Fibroblast of gingiva (primary cell): ENCODE results near the gene NLRP1.

Source experiments
- DNase-seq: peaks from one replicate; pipeline ENCODE4 v3.0.0-alpha.2; 2011; ENCODE audit warnings: low read depth

The NLRP1 gene

DNA sequence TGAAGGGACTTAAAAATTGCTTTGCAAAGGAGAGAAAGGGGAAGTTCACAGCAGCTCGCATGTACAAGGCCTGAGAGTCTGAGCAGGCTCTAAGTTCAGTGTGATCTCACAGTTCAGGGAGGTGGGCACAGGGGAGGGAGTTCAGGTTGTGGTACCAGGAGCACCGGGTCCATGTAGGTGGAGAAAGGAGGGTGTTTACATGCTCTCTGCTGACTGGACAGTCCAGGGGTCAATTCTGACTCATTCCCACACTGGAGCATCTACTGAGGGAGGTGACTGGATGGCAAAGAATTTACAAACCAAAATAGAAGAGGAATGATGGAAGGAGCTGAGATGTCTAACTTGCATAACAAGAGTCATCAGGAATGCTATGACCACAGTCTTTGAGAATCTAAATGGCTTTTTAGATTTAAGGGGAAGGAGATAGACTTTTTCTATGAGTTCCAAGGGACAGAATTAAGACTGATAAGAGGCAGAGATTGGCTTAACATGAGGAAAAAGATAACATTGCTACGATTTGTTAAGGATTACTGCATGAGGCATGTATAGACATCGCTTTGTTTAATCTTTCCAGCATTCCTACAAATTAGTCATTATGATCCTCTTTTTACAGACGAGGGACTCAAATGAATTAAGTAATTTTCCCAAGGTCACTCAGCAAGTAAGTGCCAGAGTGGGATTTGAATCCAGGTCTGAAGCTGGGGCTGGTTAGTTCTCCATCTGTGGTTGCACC, 68.1 kb downstream of the NLRP1 start:
- DNase-seq: peak; percentile 88

DNA sequence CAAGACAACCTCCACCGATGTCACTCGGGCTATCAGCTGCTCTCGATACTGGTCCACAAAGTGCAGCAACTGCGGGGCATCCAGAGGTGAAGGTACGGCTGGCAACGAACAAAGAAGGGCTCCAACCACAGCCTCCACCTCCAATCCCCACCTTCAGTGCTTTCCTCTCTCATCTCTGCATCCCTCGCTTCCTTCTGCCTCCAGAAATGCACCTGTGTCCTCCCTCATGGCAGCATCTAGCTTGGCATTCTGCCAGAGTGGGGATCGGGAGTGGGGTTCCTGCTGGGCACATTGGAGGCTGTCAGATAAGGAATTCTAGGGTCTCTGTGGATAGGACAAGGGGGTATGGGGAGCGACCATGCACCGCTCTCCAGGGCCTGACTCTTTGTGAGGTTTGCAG, 69.3 kb downstream of the NLRP1 start:
- DNase-seq: no peak

DNA sequence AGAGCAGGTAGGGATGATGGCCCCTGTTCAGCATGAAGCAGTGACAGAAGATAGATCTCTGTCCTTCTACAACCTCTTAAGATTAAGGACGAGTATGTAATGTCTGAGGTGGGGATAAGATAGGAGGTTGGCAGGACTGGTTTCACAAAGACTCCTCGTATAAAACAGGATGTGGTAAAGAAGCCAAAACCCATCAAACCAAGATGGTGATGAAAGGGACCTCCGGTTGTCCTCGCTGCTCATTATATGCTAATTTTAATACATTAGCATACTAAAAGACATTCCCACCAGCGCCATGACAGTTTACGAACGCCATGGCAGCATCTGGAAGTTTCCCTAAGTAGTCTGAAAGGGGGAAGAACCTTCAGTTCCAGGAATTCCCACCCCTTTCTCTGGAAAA, 70.7 kb downstream of the NLRP1 start:
- DNase-seq: no peak

DNA sequence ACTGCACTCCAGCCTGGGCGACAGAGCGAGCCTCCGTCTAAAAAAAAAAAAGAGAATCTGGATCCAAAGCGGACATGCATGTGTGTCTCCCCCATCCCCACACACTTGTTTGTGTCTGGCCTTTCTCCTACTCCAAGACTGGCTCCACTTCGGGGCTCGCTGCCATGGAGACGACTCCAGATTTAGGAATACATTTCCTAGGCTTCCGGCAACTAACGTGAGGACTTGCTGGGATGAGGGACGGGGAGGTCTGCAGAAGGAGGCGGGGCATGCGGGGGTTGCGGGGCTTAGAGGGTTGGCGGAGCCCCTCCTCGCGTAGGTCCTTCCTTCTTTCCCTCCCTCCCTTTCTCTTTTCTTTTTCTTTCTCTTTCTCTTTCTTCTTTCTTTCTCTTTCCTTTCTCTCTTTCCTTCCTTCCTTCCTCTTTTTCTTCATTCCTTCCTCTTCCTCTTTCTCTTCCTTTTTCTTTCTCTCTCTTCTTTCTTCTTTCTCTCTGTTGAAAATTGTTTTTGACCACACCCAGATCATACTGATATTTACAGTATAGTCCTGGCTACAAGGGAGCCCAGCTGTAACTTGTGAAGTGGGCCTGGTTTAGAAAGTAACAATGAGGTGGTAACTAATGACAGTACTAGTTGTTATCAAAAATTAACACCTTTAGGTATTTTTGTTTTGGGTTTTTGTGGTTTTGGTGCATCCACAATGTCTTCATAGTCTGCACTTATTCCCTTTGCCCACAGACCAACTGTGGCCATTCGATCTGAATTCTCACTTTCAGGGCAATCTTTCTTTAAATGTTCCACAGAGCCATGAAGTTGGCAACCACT, 72.7 kb downstream of the NLRP1 start:
- no peak for DNase-seq

DNA sequence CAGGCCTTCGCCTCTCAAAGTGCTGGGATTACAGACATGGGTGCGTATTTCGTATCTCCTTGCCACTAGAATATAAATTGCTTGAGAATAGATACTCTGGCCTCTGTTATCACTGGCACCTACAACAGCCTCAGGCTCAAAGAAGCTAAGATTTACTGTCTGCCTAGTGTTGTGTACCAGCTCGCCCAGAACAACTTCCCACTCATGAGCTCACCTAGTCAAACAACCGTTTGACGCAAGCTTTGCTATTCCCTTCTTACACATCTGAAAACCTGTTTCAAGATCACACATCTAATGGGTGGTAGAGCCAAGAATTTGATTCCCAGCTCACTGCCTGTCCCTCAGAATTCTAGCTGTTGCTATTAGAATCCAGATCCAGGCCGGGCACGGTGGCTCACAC, 73.5 kb downstream of the NLRP1 start:
- DNase-seq: no peak

DNA sequence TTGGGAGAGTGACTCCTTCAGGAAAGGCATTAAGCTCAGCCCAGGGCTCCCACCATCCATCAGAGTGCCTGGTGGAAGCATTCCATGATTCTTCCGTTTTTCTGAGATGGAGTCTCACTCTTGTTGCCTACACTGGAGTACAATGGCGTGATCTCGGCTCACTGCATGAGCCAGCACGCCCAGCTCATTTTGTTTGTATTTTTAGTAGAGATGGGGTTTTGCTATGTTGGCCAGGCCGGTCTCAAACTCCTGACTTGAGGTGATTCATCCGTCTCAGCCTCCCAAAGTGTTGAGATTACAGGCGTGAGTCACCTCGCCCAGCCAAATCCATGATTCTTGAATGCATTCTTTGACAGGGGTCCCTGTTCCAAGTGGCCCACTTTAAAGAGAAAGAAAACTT, 74.8 kb downstream of the NLRP1 start:
- no peak for DNase-seq

DNA sequence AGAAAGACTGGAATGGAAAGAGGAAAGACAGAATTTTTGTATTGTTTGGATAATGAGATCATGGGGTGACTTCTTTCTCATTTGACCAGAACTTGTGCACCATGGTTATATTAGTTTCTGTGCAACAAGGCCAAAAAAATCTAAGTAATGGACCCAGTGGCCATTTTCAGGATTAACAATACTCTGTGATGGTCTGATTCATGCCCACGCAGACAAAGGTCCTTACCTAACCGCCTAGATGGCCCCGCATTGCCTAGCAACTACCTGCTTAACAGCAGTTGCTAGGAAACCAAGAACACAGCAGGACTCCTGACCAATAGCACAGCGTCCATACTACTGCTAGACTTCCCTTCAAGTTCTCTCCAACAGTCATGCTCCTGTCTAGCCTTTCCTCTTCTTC, 75.5 kb downstream of the NLRP1 start:
- peak; percentile 20 for DNase-seq

DNA sequence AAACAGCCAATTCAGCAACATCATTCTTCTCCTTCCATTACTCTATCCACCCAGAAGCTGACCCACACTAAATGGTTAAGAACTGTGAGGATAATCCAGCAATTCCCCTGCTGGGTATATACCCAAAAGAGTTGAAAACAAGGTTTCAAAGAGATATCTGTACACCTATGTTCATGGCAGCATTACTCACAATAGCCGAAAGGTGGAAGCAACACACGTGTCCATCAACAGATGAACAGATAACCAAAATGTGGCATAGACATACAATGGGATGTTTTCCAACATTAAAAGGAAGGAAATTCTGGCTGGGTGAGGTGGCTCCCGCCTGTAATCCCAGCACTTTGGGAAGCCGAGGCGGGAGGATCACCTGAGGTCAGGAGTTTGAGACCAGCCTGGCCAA, 78.0 kb downstream of the NLRP1 start:
- no peak for DNase-seq

DNA sequence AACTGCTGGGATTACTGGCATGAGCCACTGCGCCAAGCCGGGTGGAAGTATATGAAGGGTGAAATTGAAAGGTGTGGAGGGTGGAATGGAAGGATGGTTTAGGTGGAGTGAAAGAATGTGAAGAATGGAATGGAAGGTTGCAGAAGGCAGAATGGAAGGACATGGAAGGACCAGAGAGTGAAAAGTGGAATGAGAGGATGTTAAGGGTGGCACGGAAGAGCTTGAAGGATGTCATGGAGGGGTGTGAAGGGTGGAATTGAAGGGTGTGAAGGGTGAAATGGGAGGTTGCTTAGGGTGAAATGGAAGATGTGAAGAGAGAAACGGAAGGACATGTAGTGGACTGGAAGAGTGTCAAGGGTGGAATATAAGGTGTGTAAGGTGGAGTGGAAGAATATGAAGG, 81.8 kb downstream of the NLRP1 start:
- no peak for DNase-seq

DNA sequence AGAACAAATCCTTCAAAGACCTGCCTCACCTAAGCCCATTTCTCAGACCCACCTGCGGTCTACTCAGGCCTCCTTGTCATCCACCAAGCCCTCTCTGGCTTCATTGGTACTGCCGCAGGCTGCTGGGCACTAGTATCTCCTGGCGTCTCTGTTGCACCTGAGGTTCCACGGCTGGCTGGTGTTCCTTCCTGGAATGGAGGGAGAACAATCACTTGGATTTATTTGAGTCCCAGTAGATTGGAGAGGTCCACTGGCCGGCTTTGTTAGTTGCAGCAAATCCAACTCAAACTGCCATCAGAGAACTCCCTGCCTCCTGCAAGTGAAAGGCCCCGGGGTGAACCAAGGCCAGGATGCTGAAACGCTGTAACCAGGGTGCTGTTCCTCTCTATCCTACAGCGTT, 82.6 kb downstream of the NLRP1 start:
- DNase-seq: no peak

DNA sequence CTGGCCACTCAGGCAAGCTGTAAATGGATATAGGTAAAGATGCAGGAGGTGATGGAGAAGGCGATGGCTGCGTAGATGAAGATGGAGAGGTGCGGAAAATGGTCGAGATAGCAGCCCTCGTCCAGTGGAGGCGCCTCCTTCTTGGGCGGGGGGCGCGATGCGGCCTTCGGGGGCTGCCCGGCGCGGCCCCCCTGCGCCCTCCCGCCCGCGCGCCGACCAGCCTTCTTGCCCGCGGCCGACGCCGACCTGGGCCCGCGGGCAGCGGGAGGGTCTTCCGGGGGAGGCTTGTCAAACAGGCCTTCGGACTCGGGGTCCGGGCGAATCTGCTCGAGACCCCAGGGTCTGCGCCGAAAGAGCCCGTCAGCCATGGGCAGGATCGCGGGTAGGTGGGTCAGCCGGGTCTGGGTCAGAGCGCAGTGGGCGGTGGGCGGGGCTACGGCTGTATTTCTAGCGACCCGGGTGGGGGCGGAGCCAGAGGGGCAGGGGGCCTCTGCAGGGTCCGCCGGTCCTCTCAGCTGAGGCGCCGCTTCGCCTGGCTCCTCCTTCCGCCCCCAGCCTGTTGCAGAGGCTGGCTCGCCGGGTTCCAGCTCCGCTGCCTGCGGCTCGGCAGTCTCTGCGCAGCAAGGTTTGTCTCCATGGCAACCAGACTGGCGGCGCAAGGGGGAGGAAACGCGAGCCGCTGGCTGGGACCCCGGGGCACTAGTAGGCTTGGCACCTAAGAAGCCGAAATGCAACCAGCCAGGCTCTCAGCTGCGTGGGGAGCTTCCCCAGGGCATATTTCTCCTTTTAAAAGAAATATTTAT, 83.5 kb downstream of the NLRP1 start:
- peak; percentile 81 for DNase-seq

DNA sequence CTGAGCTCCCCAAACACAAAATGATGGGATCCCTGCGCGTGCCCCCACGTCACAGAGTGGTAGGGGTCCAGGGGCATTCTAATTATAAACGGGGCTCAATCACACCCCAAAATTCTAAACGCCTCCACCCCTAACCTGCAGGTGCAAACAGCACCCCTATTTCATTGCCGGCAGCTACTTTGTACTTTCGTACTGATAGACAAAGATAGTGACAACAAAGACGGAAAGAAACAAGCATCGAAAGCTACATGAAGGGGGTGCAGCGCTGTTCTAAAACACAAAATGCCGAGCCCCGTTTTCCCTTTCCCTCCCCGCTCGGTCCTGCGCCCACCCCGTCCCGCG, 84.1 kb downstream of the NLRP1 start:
- no peak for DNase-seq

DNA sequence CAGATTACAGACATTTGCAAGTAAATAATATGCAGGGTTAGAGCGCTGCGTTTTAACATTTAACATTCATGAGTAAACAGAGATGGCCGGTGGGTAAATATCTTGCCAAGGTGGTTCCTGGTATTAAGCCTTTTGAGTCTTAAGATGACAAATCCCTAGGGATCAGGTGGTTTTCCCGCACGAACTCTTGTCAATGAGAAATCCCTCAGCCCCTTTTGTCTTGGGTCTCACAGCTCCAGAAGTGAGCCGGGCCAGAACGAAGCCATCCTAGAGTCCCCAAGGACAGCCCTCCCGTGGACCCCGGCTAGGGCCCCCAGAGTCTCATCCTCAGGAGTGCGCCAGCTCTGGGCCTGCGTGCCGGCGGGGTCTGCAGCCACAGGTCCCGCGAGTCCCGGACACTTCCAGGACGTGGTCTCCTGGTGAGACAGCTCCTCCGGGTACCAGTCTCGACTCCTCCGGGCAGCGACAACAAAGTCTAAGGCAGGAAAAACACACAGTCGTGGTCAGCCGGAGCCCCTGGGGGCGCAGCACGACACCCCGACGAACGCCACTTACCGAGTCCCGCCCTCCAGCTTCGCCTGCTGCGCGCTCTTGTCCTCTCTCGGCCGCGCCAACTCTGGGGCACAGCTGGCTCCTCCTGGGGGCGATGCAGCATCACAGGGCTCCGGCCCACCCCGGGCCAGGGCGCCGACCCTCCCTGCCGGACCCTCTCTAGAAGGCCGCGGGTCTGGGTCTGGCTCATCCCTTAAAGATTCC, 84.7 kb downstream of the NLRP1 start:
- no peak for DNase-seq

DNA sequence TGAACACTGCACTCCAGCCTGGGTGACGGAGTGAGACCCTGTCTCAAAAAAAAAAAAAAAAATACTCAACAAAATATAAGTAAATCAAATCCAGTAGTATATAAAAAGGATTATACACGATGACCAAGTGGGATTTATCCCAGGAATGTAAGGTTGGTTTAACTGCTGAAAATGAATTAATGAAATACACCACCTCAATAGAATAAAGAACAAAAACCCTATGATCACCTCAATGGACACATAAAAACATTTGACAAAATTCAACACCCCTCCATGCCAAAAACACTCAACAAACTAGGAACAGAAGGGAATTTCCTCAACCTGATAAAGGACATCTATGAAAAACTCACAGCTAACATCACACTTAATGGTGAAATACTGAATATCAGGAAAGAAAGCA, 91.3 kb downstream of the NLRP1 start:
- no peak for DNase-seq

DNA sequence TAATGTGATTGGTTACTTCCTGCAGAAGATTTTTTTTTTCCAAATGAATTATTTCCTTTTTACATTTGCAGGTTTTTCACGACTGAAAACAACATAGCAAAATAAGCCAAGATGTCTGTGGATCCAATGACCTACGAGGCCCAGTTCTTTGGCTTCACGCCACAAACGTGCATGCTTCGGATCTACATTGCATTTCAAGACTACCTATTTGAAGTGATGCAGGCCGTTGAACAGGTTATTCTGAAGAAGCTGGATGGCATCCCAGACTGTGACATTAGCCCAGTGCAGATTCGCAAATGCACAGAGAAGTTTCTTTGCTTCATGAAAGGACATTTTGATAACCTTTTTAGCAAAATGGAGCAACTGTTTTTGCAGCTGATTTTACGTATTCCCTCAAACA, 95.6 kb downstream of the NLRP1 start:
- no peak for DNase-seq

DNA sequence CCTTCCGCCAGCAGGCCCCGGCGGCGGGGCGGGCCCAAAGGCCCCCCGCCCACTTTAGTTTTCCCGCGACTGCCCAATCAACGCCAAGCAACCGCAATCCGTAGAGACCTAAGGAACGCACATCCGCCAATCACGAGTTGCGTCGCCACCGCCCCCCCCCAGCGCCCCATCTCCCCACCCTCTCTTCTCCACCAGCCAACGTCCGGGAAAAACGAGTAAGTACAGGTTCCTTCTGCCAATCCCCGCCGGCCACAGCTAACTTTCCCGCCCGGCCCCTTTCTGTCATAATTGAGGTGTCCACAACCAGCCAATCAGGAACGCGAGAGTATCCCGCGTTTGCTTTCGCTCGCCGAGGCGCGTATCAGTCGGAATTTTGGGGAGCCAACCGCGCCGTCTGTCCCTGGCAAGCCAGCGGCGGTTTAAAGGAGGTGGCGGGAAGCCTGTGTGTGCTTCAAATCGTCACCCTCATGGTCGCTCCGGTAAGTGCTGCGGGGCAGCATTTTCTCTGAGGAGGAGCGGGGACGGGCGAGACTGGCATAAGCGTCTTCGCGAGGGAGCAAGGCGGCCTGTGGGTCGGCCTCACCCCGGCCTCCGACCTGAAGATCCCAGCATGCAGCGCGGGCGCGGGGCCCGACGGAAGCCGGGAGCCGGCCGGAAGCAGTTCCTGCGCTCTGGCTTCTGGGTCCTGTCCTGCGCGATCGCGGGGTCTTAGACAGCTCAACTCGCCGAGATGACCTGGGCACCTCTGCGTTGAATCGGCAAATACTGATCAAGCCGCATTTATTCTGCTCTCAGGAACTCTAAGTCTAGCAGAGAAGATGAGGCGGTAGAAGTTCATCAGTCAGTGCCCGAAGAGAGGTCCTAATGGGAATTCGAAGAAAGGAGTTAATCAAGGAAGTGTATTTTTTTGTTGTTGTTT, 97.8 kb downstream of the NLRP1 start, which contains the start of gene MIS12:
Gene MIS12, plus strand, starts transcription at position 361 of the 919 bp plus-strand sequence. CDS start 2,297 bp downstream, outside the sequence.
- peak; percentile 99 for DNase-seq

DNA sequence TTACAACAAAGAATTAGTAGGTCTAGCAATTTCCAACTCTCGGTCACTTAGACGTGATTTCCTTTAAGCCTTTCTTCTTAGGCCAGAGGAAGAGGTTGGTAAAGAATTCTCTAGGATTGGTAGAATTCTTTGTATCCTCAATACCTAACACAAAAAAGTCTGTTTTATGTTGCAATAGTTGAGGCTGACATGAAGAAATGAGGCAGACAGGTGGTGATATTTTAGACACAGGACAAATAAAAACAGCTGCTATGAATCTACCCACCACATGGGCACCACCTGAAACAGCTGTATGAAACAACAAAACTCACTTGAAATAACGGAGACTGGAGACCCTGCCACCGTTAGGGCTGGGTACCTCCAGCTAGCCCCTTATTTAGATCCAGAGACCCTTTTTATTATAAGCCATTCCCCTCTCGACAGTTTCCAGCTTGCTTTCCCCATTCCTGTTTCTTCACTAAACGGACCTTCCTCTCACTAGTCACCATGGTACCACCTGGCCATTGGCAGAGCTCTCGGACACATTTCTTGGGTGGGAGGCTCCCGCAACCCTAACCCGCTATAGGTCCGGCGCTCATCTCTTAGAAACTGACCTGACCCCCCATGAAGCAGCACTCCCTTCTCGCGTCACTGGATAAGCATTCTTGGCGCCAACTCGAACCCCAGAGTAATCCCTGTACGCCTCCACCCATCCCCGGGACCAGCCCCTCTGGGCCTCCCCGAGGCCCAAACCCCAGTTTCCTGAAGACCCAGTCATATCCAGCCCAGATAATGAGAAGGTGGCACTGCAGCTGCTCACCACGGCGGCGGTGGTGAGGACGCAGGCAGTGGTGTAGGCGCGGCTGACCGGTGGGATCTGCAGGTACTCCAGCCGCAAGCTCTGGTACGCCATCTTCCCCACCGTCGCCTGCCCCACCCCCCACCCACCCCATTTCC, 98.8 kb downstream of the NLRP1 start, which contains the start of gene DERL2:
Gene DERL2, minus strand, starts transcription at position 909 of the 936 bp plus-strand sequence. Its CDS starts 17 bp downstream, at position 892.
- DNase-seq: peak; percentile 13

DNA sequence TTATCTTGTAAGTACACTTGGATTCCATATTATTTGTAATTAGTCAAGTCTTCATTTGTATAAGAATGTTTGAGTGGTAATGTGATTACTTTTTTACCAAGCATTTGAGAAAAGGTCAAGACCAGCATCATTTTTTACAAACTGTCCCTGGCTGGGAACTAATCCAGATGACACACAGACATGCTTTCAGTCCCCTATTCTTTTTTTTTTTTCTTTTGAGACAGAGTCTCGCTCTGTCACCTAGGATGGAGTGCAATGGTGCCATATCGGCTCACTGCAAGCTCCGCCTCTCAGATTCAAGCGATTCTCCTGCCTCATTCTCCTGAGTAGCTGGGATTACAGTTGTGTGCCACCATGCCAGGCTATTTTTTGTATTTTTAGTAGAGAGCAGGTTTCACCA, 102.9 kb downstream of the NLRP1 start:
- no peak for DNase-seq

DNA sequence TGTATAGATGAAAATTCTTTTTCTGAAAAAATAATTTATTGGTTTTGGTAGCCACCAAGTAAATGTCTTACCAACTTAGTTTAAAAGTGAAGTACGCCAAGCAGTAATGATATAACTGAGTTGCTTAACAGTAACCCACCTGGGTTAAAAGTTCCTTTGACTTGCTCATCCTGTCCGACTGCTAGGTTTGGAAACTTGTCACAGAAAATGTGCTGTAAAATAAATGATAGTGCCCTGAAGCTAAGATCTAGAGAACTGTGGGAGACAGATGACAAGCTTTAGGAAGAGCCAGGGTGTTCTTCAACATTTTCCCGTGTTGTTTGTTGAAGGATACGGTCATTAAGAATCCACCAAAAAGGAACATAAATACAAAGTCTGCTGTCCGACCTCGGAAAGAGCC, 103.3 kb downstream of the NLRP1 start:
- DNase-seq: no peak

DNA sequence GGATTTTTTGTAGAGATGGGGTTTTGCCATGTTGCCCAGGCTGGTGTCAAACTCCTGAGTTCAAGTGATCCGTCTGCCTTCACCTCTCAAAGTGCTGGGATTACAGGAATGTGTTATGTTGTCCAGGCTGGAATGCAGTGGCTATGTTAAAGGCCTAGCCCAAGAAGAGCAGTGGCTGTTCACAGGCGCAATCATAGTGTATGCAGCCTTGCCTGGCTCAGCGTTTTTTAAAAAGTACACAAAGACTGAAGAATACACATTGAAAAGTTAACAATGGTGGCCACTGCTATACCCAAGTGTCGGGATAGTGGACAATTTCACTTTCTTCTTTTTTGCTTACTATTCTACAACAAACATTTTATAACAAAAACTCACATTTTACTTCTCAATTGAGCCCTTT, 105.3 kb downstream of the NLRP1 start:
- no peak for DNase-seq
